ENCODE measurements around the gene ALKBH6.

ALKBH6 gene

DNA sequence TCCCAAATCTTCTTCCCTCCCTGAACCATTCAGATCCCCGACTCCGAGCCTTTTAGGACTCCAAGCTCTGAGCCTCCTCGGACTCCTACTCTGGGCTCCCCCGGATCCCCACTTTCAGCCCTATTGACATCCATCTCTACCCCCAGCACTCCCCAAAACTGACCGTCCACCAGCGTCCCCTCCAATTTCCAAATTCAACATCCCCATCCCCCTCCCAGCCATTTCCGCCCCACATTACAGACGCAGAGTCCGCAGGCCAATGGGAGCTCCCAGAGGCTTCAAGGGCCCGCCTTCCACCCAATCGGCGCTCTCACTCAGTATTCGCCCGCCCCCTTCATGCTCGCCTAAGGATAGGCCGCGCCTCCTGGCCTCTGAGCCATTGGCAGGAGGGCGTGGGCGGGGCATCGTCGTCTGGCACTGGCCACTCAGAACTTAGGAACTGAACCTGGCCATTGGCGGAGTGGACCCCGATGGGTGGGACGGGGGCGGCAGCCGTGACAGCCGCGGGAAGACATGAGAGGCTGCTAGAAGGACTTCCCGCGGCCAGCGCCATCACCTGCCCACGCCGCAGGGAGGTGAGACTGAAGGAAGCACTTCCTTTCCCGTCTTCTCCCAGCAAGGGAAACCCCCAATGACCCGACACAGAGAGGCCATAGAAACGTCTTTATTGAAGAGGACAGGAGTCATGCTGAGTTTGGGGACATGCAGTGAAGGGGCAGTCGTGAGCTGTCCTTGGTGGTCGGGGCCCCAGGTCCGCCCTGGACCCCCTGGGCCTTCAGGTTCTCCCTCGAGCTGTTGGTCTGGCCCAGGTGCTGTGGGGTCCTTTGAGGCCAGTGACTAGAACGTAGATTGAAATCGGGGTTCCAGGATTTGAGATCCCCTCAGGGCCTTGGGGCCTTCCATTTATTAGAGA lies at the start of gene ALKBH6:
ALKBH6 (minus strand) TSS at position 202 of the 913 bp plus-strand sequence. CDS start 816 bp downstream, outside the sequence.
- DNase-seq (ENCODE audit: extremely low read depth, low read depth) = peak; percentile 92
- peak within 1 kb of the TSS; percentile 78 for H3K4me3 ChIP-seq (replicated peaks; ENCODE audit: low read depth, low read length)
- no peak for TF ChIP-seq CTCF (IDR thresholded peaks at IDR 0.05; ENCODE audit: low read depth, low read length, missing control alignments)

GRCh38 chr19:36061367-36061766 lies 47.4 kb upstream of the ALKBH6 start:
- no peak overlapping the region for H3K4me3 ChIP-seq (replicated peaks; ENCODE audit: low read depth, low read length)
- no peak for DNase-seq (ENCODE audit: extremely low read depth, low read depth)
- no peak for TF ChIP-seq CTCF (IDR thresholded peaks at IDR 0.05; ENCODE audit: low read depth, low read length, missing control alignments)

DNA sequence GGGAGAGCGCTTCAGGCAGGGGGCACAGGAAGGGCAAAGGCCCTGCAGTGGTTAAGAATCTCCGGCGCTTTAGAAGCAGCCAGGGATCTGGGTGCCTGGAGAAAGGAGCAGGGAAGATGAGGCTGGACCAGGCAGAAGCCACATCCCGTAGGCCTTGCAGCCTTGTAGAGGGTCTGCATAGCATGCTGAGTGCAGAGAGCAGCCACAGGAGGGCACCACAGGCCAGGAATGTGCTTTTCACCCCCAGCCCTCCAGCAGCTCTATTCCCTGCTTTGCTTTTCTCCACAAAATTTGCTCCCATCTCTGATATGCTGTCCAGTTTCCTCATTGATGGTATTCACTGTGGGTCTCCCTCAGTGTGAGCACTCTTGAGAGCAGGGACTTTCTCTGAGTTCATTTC lies 46.4 kb upstream of the ALKBH6 start:
- no peak for DNase-seq (ENCODE audit: extremely low read depth, low read depth)

DNA sequence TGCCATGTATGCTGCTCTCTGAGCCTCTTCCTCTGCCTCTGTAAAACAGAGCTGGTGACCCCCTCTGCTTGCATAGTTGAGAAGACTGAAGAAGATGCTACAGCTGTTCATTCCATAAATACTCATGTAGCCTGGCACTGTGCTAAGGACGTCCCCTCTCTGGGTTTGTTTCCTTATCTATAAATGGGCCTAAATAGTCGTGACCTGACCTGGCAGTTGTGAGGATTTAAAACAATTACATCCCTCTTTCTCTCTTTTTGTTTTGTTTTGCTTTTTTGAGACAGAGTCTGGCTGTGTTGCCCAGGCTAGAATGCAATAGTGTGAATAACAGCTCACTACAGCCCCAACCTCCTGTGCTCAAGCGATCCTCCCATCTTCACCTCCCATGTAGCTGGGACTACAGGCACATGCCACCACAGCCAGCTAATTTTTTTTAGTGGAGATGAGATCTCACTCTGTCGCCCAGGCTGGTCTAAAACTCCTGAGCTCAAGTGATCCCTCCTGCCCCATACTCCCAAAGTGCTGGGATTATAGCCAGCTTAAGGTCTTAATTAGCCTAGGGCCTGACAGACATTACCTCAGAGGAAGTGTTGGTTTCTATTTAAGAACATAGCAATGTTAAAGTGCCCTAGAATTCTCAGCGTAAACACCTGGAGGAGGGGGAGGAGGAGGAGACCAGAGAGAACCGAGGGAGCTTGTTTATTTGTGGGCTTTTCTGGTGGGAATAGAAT lies 45.3 kb upstream of the ALKBH6 start:
- DNase-seq (ENCODE audit: extremely low read depth, low read depth) = no peak
- TF ChIP-seq CTCF (IDR thresholded peaks at IDR 0.05; ENCODE audit: low read depth, low read length, missing control alignments) = no peak
- no peak overlapping the region for H3K4me3 ChIP-seq (replicated peaks; ENCODE audit: low read depth, low read length)

More for the DNA sequence above, 46.4 kb upstream of the ALKBH6 start:
- no peak overlapping the region for H3K4me3 ChIP-seq (replicated peaks; ENCODE audit: low read depth, low read length)
- TF ChIP-seq CTCF (IDR thresholded peaks at IDR 0.05; ENCODE audit: low read depth, low read length, missing control alignments) = peak; percentile 69

DNA sequence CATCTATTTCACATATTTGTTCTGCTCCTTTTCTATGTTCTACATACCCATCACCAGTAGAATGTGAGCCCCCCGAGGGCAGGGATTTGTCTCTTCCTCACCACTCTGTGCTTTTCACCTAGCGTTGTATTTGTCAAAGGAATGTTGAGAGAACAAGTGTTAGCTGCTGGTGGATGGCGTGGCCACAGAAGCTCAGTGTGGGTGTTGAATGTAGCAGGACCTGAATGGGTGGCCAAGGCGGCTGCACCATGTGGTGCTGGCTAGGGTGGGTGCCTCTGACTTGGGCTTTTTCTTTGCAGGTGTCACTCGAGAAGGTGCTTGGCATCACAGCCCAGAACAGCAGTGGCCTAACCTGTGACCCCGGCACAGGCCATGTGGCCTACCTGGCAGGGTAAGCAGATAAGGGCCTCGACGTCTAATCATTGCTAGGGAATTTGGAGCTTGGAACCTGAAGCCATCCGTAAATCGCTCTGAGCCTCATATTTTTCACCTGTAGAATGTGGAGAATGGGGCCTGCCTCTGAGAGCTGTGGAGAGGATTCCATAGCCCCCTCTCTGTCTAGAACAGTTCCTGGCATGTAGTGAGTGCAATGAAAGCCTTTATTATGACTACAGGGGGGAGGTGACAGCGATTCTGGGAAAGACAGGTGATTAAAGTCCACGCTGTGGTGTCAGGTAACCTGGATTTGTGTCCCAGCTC lies 44.6 kb upstream of the ALKBH6 start:
- DNase-seq (ENCODE audit: extremely low read depth, low read depth) = no peak
- no peak for TF ChIP-seq CTCF (IDR thresholded peaks at IDR 0.05; ENCODE audit: low read depth, low read length, missing control alignments)
- H3K4me3 ChIP-seq (replicated peaks; ENCODE audit: low read depth, low read length) = no peak overlapping the region

Data from HFF-Myc (cell line).